Endothelial cell of umbilical vein (primary cell): ENCODE results near the gene MCCC1. TPM values are rescaled to one million over a fixed set of nuclear protein-coding genes. Genes with fewer than 3 reads are reported as not detected.

ENCODE experiments used
- BruUV-seq: library from RNA; stranded (reverse); fragments of 400-500 nt; replicated peaks from 2 replicates; lab custom pipeline; 2021; lab: Mats Ljungman, UMichigan
- CTCF ChIA-PET: fragments of 300-600, 350-600 bp; sonication (Branson Sonifier 250); formaldehyde crosslinking; loops from one replicate; lab custom pipeline; 2021; ENCODE audit warnings: antibody characterized with exemption, inconsistent platforms; lab: Charles Lee
- POLR2A ChIA-PET: fragments of 300-600, 350-600 bp; sonication (Branson Sonifier 250); formaldehyde crosslinking; loops from one replicate; lab custom pipeline; 2021; ENCODE audit warnings: antibody characterized with exemption, inconsistent platforms; lab: Charles Lee
- DNase-seq: peaks from one replicate; pipeline ENCODE4 v3.0.0-alpha.2; 2011; ENCODE audit warnings: low read depth, low spot score
- FAIRE-seq: peaks from 2 replicates; lab custom pipeline; 2011; peaks lifted over from hg19 to GRCh38; lab: Jason Lieb, UNC
- H2AFZ ChIP-seq: 2 replicates; pipeline ENCODE4 v1.6.0; 2012; ENCODE audit warnings: low read depth, low read length, control low read depth, inconsistent platforms
- H3K27ac ChIP-seq: 2 replicates; pipeline ENCODE4 v1.5.1; 2011; ENCODE audit warnings: low read depth, mild to moderate bottlenecking, control low read depth, low read length, moderate library complexity; ENCODE audit not compliant: insufficient read depth
- H3K27me3 ChIP-seq, 2 experiments: 2 replicates each; pipeline versions ENCODE4 v1.6.0 to v1.6.1; 2011; ENCODE audit warnings: low read length in 2 of 2, mixed read lengths in 1 of 2; ENCODE audit not compliant: control insufficient read depth in 2 of 2, insufficient read depth in 2 of 2
- H3K36me3 ChIP-seq, 2 experiments: 2 replicates in 1 of 2; 3 replicates in 1 of 2; pipeline ENCODE4 v1.5.1; 2011; ENCODE audit warnings: low read length in 2 of 2, mild to moderate bottlenecking in 1 of 2, moderate library complexity in 1 of 2; ENCODE audit not compliant: control insufficient read depth in 2 of 2, insufficient read depth in 2 of 2; ENCODE audit errors: extremely low read depth in 1 of 2
- H3K4me1 ChIP-seq: 3 replicates; pipeline ENCODE4 v1.5.1; 2011; ENCODE audit warnings: mild to moderate bottlenecking, low read length; ENCODE audit not compliant: control insufficient read depth, insufficient read depth; ENCODE audit errors: extremely low read depth
- H3K4me2 ChIP-seq: 2 replicates; pipeline ENCODE4 v1.6.1; 2011; ENCODE audit warnings: low read length, control low read depth, mixed read lengths; ENCODE audit not compliant: insufficient read depth
- H3K4me3 ChIP-seq, 3 experiments: fragments of 200-600 bp in 1 of 3; sonication (generic), shearing (Covaris generic) in 1 of 3; replicated peaks in 1 of 3; 2 replicates each; pipeline ENCODE4 v1.5.1; 2011 to 2016; ENCODE audit warnings: control low read depth in 3 of 3, low read length in 3 of 3, mild to moderate bottlenecking in 2 of 3, inconsistent platforms in 1 of 3, low read depth in 1 of 3, moderate library complexity in 1 of 3; ENCODE audit not compliant: insufficient read depth in 1 of 3
- H3K79me2 ChIP-seq: 2 replicates; pipeline ENCODE4 v1.6.0; 2012; ENCODE audit warnings: low read length, inconsistent platforms; ENCODE audit not compliant: control insufficient read depth, insufficient read depth
- H3K9ac ChIP-seq: replicated peaks from 2 replicates; pipeline ENCODE3; 2011; ENCODE audit warnings: low read length, control low read depth; ENCODE audit not compliant: insufficient read depth; ENCODE audit errors: extremely low read depth
- H3K9me1 ChIP-seq: replicated peaks from 3 replicates; pipeline ENCODE4 v1.6.0; 2011; ENCODE audit warnings: mild to moderate bottlenecking, low read length; ENCODE audit not compliant: control insufficient read depth, insufficient read depth; ENCODE audit errors: extremely low read depth
- H3K9me3 ChIP-seq: replicated peaks from 2 replicates; pipeline ENCODE4 v1.5.1; 2012; ENCODE audit warnings: low read length, inconsistent platforms; ENCODE audit not compliant: control insufficient read depth, insufficient read depth
- H4K20me1 ChIP-seq: replicated peaks from 2 replicates; pipeline ENCODE3; 2011; ENCODE audit warnings: mild to moderate bottlenecking, low read length; ENCODE audit not compliant: control insufficient read depth, insufficient read depth; ENCODE audit errors: extremely low read depth
- EZH2 ChIP-seq: IDR thresholded peaks from 2 replicates; pipeline ENCODE4 v1.6.1; 2012; ENCODE audit warnings: borderline replicate concordance, low read depth, mild to moderate bottlenecking, moderate library complexity, low read length, inconsistent platforms; ENCODE audit not compliant: severe bottlenecking
- FOS ChIP-seq: IDR thresholded peaks from 2 replicates; pipeline ENCODE4 v1.6.1; 2011; ENCODE audit warnings: mild to moderate bottlenecking, low read length, moderate library complexity, borderline replicate concordance; ENCODE audit not compliant: insufficient read depth
- GATA2 ChIP-seq: IDR thresholded peaks from 2 replicates; pipeline ENCODE4 v1.7.0; 2011; ENCODE audit warnings: low read depth, mild to moderate bottlenecking, moderate library complexity, mixed read lengths, low read length; ENCODE audit not compliant: insufficient read length, insufficient read depth
- JUN ChIP-seq: IDR thresholded peaks from 2 replicates; pipeline ENCODE4 v1.6.1; 2011; ENCODE audit warnings: borderline replicate concordance, low read depth; ENCODE audit not compliant: insufficient read length, insufficient read depth
- MYC ChIP-seq: IDR thresholded peaks from one replicate; pipeline ENCODE4 v1.6.1; 2011; ENCODE audit warnings: mild to moderate bottlenecking, low read depth, low read length
- POLR2A ChIP-seq: IDR thresholded peaks from 2 replicates; pipeline ENCODE4 v1.6.1; 2012; ENCODE audit warnings: low read depth, mild to moderate bottlenecking, control low read depth, low read length
- POLR2AphosphoS5 ChIP-seq: IDR thresholded peaks from 2 replicates; pipeline ENCODE4 v1.6.1; 2012; ENCODE audit warnings: low read depth, mild to moderate bottlenecking, control low read depth, low read length, moderate library complexity; ENCODE audit not compliant: insufficient read depth
- dilution Hi-C: fragments of 300-500 bp; cut with MboI; formaldehyde crosslinking; loops from one replicate; pipeline ENCODE4 v1.15.0; 2019; ENCODE audit warnings: low sequenced_read_pairs; ENCODE audit not compliant: extremely low pct_ligation_motif_present
- intact Hi-C: fragments of 100-400 bp; cut with micrococcal nuclease; formaldehyde crosslinking; loops from one replicate; pipeline ENCODE4 v1.10.0; 2022
- polyA plus RNA-seq, 4 experiments: library from polyadenylated mRNA; depleted of rRNA in 3 of 4; stranded (reverse) in 3 of 4; unstranded in 1 of 4; fragments of >200 nt; gene quantifications; 2 replicates each; pipeline versions ENCODE4 v1.2.1 to v1.2.3, GENCODE V29; 2011 to 2012; ENCODE audit warnings: missing spikeins in 1 of 4
- total RNA-seq: library from RNA; stranded (reverse); gene quantifications from 2 replicates; pipeline ENCODE4 v1.2.3, GENCODE V29; 2021
- TF ChIP-seq, protein P1 (sequence below), 2 donors: IDR thresholded peaks; 1 replicate in 1 of 2; 2 replicates in 1 of 2; pipeline ENCODE4 v1.5.1; 2011; ENCODE audit warnings: low read length in 2 of 2, mild to moderate bottlenecking in 2 of 2, moderate library complexity in 2 of 2, control low read depth in 1 of 2, inconsistent platforms in 1 of 2, low read depth in 1 of 2; ENCODE audit not compliant: insufficient read depth in 1 of 2; ENCODE audit errors: extremely low read depth in 1 of 2
- TF ChIP-seq, protein P2 (sequence below): IDR thresholded peaks from 2 replicates; pipeline ENCODE4 v1.6.1; 2011; ENCODE audit not compliant: insufficient read depth, insufficient read length

The MCCC1 gene
- total and polyA plus RNA-seq, 2 donors (not counting 3 experiments of a cell fraction or from before 2014, with no cell fraction given): 9.2 to 19.7 TPM

DNA sequence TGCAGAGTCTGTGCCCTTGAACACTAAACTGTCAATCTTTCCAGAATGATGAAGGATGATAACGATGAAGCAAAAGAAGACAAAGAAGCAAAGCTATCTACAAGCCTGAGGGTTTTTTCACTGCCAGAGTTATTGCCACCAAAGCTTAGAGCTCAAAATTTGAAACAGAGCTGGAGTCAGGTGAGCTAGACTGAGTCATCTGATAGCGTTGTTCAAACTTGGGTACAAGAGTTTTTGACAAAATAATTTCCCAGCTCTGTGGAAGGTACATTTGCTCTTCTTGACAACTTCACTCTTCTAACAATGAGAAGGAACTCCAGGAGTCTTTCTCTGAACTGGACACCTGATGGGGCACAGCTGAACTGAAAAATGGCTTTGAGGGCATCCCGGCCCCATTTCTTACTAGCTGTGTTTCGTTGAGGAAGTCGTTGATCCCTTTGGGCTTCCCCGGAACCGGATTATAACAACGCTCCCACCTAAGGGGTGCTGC, 715 bp downstream of the MCCC1 start:
- Histone ChIP-seq H2AFZ (peak overlapping the region; percentile 68), H3K79me2 (peaks cover 5% of the 10 kb centered on the region), H3K9me3 (no peaks in the 10 kb centered on the region), H3K4me2 (peak overlapping the region; percentile 96), H3K36me3 (no peaks in the 10 kb centered on the region), H3K9me1 (no peaks in the 10 kb centered on the region), H3K4me3 (peak overlapping the region; percentile 62 to 84 (median 79)), H3K9ac (peak overlapping the region; percentile 78), H4K20me1 (no peaks in the 10 kb centered on the region), H3K4me1 (peaks cover 15% of the 10 kb centered on the region), H3K27me3 (no peaks in the 10 kb centered on the region), H3K27ac (peak overlapping the region; percentile 22)
- TSS peak; percentile 44 for BruUV-seq
- no peak for DNase-seq
- TF ChIP-seq JUN (no peak), MYC (no peak), EZH2 (no peak), GATA2 (no peak), POLR2A (no peak), POLR2AphosphoS5 (no peak), FOS (no peak)
- TF ChIP-seq, protein P1, sequence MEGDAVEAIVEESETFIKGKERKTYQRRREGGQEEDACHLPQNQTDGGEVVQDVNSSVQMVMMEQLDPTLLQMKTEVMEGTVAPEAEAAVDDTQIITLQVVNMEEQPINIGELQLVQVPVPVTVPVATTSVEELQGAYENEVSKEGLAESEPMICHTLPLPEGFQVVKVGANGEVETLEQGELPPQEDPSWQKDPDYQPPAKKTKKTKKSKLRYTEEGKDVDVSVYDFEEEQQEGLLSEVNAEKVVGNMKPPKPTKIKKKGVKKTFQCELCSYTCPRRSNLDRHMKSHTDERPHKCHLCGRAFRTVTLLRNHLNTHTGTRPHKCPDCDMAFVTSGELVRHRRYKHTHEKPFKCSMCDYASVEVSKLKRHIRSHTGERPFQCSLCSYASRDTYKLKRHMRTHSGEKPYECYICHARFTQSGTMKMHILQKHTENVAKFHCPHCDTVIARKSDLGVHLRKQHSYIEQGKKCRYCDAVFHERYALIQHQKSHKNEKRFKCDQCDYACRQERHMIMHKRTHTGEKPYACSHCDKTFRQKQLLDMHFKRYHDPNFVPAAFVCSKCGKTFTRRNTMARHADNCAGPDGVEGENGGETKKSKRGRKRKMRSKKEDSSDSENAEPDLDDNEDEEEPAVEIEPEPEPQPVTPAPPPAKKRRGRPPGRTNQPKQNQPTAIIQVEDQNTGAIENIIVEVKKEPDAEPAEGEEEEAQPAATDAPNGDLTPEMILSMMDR (IDR thresholded peaks at IDR 0.05; ENCODE audit: extremely low read depth in 1 of 2, insufficient read depth in 1 of 2, low read depth in 1 of 2, low read length in 2 of 2): no peak
- TF ChIP-seq, protein P2, sequence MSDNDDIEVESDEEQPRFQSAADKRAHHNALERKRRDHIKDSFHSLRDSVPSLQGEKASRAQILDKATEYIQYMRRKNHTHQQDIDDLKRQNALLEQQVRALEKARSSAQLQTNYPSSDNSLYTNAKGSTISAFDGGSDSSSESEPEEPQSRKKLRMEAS: no peak
- dilution Hi-C loops (no loop called here), intact Hi-C loops (loop anchor here (5.0 kb wide), 1 partner anchor 181 kb away; no protein-coding TSS in a partner anchor)
- ChIA-PET CTCF (interaction anchor here (0.6 to 2.1 kb wide), 4 partner anchors 9 to 298 kb away, joined by 3 to 9 read pairs (median 4); no protein-coding TSS in a partner anchor), POLR2A (no interaction called here)
- peak; percentile 72 for FAIRE-seq
